ENCODE measurements around the gene TSGA10IP.

GRCh38 chr11:66006134-66006890, 61.0 kb downstream of the TSGA10IP start:
- no peak for TF ChIP-seq CTCF (IDR thresholded peaks at IDR 0.05; ENCODE audit: insufficient read depth, low read length)
- no peak for TF ChIP-seq REST (IDR thresholded peaks at IDR 0.05; ENCODE audit: insufficient replicate concordance, low read depth)
- no peak for TF ChIP-seq POLR2AphosphoS5 (IDR thresholded peaks at IDR 0.05; ENCODE audit: low read depth)

Data from HL-60 (cell line).